A673 (cell line): ENCODE results near the gene IL15. TPM values are rescaled to one million over a fixed set of nuclear protein-coding genes. Genes with fewer than 3 reads are reported as not detected.

Experiments
- BruUV-seq: library from RNA; stranded (reverse); fragments of 400-500 nt; replicated peaks from 2 replicates; lab custom pipeline; 2021; lab: Mats Ljungman, UMichigan
- CTCF ChIA-PET: fragments of 300-600 bp; sonication (Branson Sonifier 250); formaldehyde crosslinking; loops from one replicate; lab custom pipeline; 2022; ENCODE audit warnings: antibody characterized with exemption; lab: Charles Lee
- POLR2A ChIA-PET: fragments of 300-600 bp; sonication (Branson Sonifier 250); formaldehyde crosslinking; loops from one replicate; lab custom pipeline; 2022; ENCODE audit warnings: antibody characterized with exemption; ENCODE audit not compliant: low non-redundant PET; lab: Charles Lee
- DNase-seq: peaks from one replicate; pipeline ENCODE4 v3.0.0-alpha.2; 2015; ENCODE audit warnings: low spot score
- H3K27ac ChIP-seq: fragments of 200-600 bp; sonication (generic); 2 replicates; pipeline ENCODE4 v1.5.1; 2016; ENCODE audit warnings: mixed run types, low read depth, mild to moderate bottlenecking, mixed read lengths, antibody characterized with exemption, low read length; ENCODE audit not compliant: poor library complexity, severe bottlenecking
- H3K27me3 ChIP-seq: fragments of 200-600 bp; sonication (generic); replicated peaks from 2 replicates; pipeline ENCODE4 v1.6.1; 2017; ENCODE audit warnings: mixed run types, low read depth, mild to moderate bottlenecking, mixed read lengths, antibody characterized with exemption, low read length; ENCODE audit not compliant: insufficient read depth, poor library complexity
- H3K36me3 ChIP-seq: fragments of 200-600 bp; sonication (generic); 2 replicates; pipeline ENCODE4 v1.6.1; 2016; ENCODE audit warnings: mixed run types, mild to moderate bottlenecking, mixed read lengths, antibody characterized with exemption, low read length; ENCODE audit not compliant: insufficient read depth, poor library complexity, severe bottlenecking
- H3K4me1 ChIP-seq: fragments of 200-600 bp; sonication (generic); 2 replicates; pipeline ENCODE4 v1.6.1; 2017; ENCODE audit warnings: mixed run types, mild to moderate bottlenecking, mixed read lengths, antibody characterized with exemption, low read length; ENCODE audit not compliant: insufficient read depth, poor library complexity, severe bottlenecking
- H3K4me3 ChIP-seq: fragments of 200-600 bp; sonication (generic); 2 replicates; pipeline ENCODE4 v1.5.1; 2016; ENCODE audit warnings: low read depth, mixed run types, mild to moderate bottlenecking, mixed read lengths, low read length; ENCODE audit not compliant: poor library complexity, severe bottlenecking
- H3K9me3 ChIP-seq: fragments of 200-600 bp; sonication (generic); 2 replicates; pipeline ENCODE4 v1.6.1; 2016; ENCODE audit warnings: mixed run types, low read depth, mild to moderate bottlenecking, mixed read lengths, antibody characterized with exemption, low read length; ENCODE audit not compliant: poor library complexity, severe bottlenecking
- CTCF ChIP-seq: fragments of 300-800, 200-600 bp; sonication (generic); conservative IDR thresholded peaks from 2 replicates; pipeline ENCODE4 v1.5.1; 2017; ENCODE audit warnings: low read depth, mild to moderate bottlenecking, antibody characterized with exemption, low read length, moderate library complexity, mixed read lengths
- EZH2 ChIP-seq: fragments of 200-600 bp; sonication (generic); IDR thresholded peaks from 2 replicates; pipeline ENCODE4 v1.6.1; 2017; ENCODE audit warnings: borderline replicate concordance, low read depth, mild to moderate bottlenecking, mixed read lengths, antibody characterized with exemption, low read length; ENCODE audit not compliant: poor library complexity, severe bottlenecking
- intact Hi-C: fragments of 100-400 bp; cut with micrococcal nuclease; formaldehyde crosslinking; loops from one replicate; pipeline ENCODE4 v1.10.0; 2022; ENCODE audit not compliant: unreplicated experiment
- total RNA-seq: library from RNA; stranded (reverse); gene quantifications from 2 replicates; pipeline ENCODE4 v1.2.3, GENCODE V29; 2021

The IL15 gene
- total RNA-seq, 1 experiment from 2014 or later = 0.21 TPM

DNA sequence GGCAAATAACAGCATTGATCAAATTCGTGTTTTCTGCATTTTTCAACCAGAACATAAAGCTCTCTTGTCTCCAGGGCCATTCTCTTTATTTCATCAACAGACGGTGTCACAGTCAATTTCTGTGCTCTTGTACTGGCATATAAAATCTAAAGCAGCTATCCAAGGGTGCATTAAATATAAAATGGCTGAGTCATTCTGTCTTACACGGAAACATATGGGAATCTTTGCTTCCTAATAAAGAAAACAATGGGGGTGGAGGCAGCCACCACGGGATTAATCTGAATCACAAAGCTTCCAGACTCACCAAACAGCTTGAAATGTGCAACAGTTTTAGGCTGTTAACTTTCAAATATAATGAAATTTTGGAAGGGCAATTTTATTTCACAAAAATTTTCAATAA lies 132.6 kb downstream of the IL15 start:
- POLR2A ChIA-PET = no interaction called here
- peak overlapping the region; percentile 22 for H3K27ac ChIP-seq

GRCh38 chr4:141771889-141772830 lies 135.8 kb downstream of the IL15 start:
- DNase-seq = no peak
- intact Hi-C loops = no loop called here
- Histone ChIP-seq H3K27ac (no peak overlapping the region), H3K9me3 (no peaks in the 10 kb centered on the region), H3K4me1 (peaks cover 8% of the 10 kb centered on the region), H3K36me3 (no peaks in the 10 kb centered on the region), H3K27me3 (no peaks in the 10 kb centered on the region), H3K4me3 (no peak overlapping the region)
- POLR2A ChIA-PET = no interaction called here
- no peak for TF ChIP-seq EZH2
- TF ChIP-seq CTCF = no peak
- BruUV-seq = no TSS peak
- CTCF ChIA-PET = no interaction called here

More for the DNA sequence above, 132.6 kb downstream of the IL15 start:
- DNase-seq = peak; percentile 67
- CTCF ChIA-PET = no interaction called here
- Histone ChIP-seq H3K9me3 (no peaks in the 10 kb centered on the region), H3K4me3 (no peak overlapping the region), H3K36me3 (no peaks in the 10 kb centered on the region), H3K4me1 (peaks cover 8% of the 10 kb centered on the region), H3K27me3 (no peaks in the 10 kb centered on the region)
- no TSS peak for BruUV-seq
- intact Hi-C loops = no loop called here
- no peak for TF ChIP-seq EZH2
- TF ChIP-seq CTCF = no peak

GRCh38 chr4:141772838-141773237 lies 136.5 kb downstream of the IL15 start:
- CTCF ChIA-PET = no interaction called here
- Histone ChIP-seq H3K36me3 (no peaks in the 10 kb centered on the region), H3K4me3 (no peak overlapping the region), H3K27me3 (no peaks in the 10 kb centered on the region), H3K4me1 (peaks cover 8% of the 10 kb centered on the region), H3K27ac (no peak overlapping the region), H3K9me3 (no peaks in the 10 kb centered on the region)
- intact Hi-C loops = no loop called here
- DNase-seq = no peak
- POLR2A ChIA-PET = no interaction called here
- BruUV-seq = no TSS peak
- TF ChIP-seq CTCF (no peak), EZH2 (no peak)
